Measurements from ENCODE around the gene DNAJB12.

DNAJB12 gene

GRCh38 chr10:72319416-72320254, 35.1 kb downstream of the DNAJB12 start:
- no peak for DNase-seq (ENCODE audit: low read depth)
- no peak for TF ChIP-seq CTCF (IDR thresholded peaks at IDR 0.05; ENCODE audit: control insufficient read depth, extremely low read depth, insufficient read depth)
- no peak overlapping the region for H3K4me3 ChIP-seq (ENCODE audit: low read depth, low read length)

GRCh38 chr10:72318418-72319262, 36.1 kb downstream of the DNAJB12 start:
- DNase-seq (ENCODE audit: low read depth) = no peak
- H3K4me3 ChIP-seq (ENCODE audit: low read depth, low read length) = no peak overlapping the region
- TF ChIP-seq CTCF (IDR thresholded peaks at IDR 0.05; ENCODE audit: control insufficient read depth, extremely low read depth, insufficient read depth) = no peak

GRCh38 chr10:72316748-72317435, 37.8 kb downstream of the DNAJB12 start:
- TF ChIP-seq CTCF (IDR thresholded peaks at IDR 0.05; ENCODE audit: control insufficient read depth, extremely low read depth, insufficient read depth) = no peak
- DNase-seq (ENCODE audit: low read depth) = no peak
- no peak overlapping the region for H3K4me3 ChIP-seq (ENCODE audit: low read depth, low read length)

- TF ChIP-seq CTCF (IDR thresholded peaks at IDR 0.05; ENCODE audit: control insufficient read depth, extremely low read depth, insufficient read depth) = no peak
- no peak overlapping the region for H3K4me3 ChIP-seq (ENCODE audit: low read depth, low read length)
- DNase-seq (ENCODE audit: low read depth) = no peak
These were observed 38.4 kb downstream of the DNAJB12 start for GRCh38 chr10:72316386-72316700.

GRCh38 chr10:72315611-72316385, 38.9 kb downstream of the DNAJB12 start:
- DNase-seq (ENCODE audit: low read depth) = peak; percentile 99
- no peak for TF ChIP-seq CTCF (IDR thresholded peaks at IDR 0.05; ENCODE audit: control insufficient read depth, extremely low read depth, insufficient read depth)
- H3K4me3 ChIP-seq (ENCODE audit: low read depth, low read length) = no peak overlapping the region

GRCh38 chr10:72315054-72315453, 39.7 kb downstream of the DNAJB12 start:
- DNase-seq (ENCODE audit: low read depth) = no peak
- H3K4me3 ChIP-seq (ENCODE audit: low read depth, low read length) = no peak overlapping the region
- no peak for TF ChIP-seq CTCF (IDR thresholded peaks at IDR 0.05; ENCODE audit: control insufficient read depth, extremely low read depth, insufficient read depth)

All from LNCaP clone FGC (cell line).